ENCODE data around the gene SNX27.
"Not testable (repeated sequence)": the region's sequence is repeated elsewhere in the genome, so short reads cannot be mapped to it uniquely, and the experiment has no call there.

Gene SNX27

DNA sequence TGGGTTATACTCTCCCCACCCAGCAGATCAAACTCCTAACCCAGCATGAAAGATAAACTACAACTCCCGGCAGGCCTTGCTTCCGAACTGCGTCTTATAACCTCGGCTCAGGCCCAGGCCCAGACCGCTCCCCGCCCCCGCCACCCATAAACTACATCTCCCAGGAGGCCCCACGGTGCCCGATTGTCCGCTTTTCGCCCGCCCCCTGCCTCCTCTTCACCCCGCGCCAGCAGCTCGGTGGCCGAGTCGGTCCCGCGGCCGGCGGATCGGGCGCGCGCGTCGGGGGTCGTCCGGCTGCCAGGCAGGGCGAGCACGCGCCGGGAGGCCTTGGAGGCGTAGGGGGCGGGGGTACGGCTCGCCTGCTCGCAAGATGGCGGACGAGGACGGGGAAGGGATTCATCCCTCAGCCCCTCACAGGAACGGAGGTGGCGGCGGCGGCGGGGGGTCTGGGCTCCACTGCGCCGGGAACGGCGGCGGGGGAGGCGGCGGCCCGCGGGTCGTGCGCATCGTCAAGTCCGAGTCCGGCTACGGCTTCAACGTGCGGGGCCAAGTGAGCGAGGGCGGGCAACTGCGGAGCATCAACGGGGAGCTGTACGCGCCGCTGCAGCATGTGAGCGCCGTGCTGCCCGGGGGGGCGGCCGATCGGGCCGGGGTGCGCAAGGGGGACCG, at the start of gene SNX27:
TSS of gene SNX27 (plus strand) at position 219 of the 669 bp plus-strand sequence. CDS start at position 371, 152 bp downstream.
- DNase-seq, result peak; percentile 77 to 79

DNA sequence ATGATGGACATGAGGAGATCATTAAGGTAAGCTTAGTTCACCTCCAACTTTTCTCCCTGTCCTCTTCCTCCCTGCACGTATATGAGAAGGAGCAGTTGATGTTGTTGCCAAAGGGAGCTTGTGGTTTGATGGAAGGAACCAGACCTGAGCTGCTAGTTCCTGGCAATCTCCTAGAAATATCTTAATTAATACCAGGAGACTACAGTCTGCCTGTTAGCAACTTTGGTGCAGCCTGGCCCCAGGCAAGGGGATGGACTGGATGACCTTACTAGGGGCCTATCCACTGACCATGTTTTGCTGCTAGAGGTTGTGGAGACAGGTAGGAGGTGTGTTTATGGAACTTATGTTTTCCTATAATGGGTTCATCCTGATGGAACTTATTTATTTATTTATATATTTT, 49.2 kb upstream of the SNX27 start:
- DNase-seq, result no peak

DNA sequence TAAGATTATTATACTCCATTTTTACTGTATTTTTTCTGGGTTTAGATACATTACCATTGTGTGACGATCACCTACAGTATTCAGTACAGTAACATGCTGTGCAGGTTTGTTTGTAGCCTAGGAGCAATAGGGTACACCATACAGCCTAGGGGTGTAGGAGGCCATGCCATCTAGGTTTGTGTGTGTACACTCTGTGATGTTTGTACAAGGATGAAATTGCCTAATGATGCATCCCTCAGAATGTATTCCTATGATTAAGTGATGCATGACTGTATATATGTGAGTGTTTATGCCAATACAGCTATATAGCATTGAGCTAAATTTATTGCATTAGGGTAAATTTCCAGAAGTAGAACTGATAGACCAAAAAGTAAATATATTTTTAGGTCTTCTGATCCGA, 48.5 kb upstream of the SNX27 start:
- DNase-seq, result no peak

DNA sequence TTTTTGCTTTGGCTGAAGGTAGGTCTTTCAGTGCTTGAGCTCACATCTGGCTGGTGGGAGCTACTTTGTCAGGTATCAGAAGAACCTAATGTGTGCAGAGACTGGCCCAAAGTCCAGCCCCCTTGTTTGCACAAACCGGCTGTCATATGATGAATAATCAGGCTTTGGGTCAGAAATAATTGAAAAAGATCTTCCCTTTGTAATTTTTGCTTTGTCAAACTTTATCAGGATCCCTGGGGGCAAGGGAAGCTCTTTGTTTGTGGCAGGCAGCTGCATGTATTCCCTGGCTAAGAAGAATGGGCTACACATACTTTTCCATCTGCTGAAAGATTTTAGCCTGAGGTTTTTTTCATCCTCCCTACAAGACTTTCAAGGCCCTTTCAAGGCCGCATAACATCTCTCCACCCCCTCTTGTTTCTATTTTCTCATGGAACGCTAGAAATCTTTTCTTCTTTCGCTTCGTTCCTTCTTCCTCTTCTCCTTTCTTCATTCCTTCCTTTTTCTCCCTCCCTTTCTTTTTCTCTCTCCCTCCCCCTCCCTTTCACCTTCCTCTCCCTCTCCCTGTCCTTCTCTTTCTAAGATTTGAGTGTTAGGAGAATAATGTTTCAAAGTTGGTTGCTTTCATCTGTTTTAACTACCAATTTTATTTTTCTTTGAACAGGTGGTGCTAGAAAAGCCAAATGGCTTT, 46.2 kb upstream of the SNX27 start:
- no peak for DNase-seq

DNA sequence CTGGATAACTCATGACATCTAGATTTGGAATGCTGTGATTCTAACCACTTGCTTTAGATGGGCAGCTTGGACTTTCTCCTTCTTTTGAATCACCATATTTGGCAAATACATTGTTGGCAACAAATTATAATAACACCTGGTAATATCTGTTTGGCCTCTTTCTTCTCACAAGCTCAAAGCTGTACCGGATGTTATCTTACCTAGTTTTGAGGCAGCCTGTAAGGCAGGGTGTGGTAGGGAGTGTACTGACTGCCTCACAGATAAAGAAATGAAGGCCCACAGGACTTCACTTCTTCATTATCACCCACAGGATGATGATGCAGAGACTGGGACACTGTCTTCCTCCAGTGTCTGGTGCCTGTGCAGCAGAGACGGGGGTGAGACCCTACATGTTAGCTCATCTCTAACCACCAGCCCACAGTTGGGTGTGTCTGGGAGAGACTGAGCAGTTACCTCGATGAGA, 43.2 kb upstream of the SNX27 start:
- DNase-seq, result no peak

DNA sequence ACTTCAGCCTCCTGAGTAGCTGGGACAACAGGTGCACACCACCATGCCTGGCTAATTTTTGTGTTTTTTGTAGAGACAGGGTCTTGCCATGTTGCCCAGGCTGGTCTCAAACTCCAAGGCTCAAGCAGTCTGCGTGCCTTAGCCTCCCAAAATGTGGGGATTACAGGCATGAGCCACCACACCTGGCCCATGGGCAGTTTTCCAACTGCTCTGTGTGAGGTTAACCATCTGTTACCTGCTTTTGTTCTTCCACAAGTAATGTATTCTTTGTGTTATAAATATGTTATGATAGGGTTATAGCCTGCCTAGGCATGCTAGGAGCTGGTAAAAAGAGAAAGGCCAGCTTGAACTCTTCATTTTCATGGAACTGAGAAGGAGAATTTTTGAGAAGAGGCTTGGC, 41.0 kb upstream of the SNX27 start:
- no peak for DNase-seq

DNA sequence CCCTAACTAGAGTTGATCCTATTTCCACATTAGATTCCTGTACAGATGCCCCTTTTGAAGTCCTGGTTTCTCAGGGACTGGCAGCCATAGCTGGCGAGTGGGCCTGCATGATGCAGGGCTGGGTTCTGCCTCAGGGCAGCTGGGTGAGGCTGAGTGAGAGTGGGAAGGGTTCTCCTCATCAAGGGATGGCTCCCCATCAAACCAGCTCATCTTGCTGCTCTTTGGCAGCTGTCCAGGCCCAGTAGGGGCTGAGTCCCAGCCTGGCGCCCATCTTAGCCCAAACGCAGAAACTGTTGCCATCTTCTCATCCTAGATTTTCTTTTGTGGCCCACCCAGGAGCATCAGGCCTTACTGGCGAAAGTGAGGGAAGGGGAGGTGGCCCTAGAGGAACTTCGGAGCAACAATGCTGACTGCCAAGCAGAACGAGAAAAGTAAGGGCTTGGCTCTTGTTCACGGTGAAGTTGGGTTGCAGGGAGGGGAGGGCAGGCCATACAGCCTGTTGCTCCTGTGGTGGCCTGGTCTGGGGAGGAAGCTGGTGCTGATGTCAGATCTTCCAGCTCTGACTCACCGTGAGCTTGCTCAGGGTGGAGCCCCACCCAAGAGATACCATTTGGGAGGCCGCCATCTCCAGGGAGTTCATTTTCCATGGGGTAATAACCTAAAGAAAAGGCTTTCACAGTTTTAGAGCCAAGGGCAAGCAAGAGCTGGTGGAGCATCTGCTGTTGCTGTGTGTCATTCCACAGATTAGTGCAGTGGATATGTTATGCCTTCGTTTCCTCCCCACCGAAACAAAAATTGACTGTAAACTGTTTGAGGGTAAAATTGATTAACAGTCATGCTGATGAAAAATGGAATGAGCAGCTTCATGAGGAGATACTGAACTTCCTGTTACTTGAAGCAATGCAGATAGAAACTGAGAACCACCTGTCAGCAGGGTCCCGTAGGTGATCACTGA, 37.0 kb upstream of the SNX27 start:
- DNase-seq, result no peak

DNA sequence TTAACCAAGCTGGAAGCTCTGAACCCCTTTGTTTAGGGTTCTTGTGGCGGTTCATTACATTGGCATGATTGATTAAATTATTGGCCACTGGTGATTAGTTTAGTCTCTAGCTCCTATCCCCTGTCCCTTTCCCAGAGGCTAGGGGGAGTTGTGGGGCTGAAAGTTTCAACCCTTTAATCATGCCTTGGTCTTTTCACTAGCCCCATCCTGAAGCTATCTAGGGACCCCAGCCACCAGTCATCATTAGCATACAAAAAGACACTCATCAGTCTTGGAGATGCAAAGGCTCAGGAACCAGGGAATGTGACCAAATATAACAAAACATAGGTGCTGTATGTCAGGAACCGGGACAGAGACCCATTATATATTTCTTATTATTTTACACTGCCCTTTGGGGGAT, 34.7 kb upstream of the SNX27 start:
- DNase-seq, result no peak

DNA sequence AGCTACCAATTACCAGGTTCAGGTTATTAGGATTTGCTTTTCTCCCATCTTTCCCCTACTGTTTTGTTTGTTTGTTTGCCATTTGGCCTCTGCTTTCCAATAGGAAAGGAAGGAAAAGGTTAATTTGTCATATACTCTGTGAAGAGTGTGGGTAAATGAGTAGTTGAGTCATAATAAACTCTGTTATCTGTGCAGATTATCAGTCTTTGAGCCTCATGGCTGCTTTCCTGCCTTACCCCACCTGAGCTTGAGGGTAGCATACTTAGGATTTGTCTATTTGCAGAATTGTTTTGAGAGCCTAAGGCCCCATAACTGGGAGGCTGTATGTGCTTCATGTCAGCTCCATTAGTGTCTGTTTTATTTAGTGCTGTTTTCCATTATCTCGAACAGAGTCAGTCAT, 32.9 kb upstream of the SNX27 start:
- no peak for DNase-seq

DNA sequence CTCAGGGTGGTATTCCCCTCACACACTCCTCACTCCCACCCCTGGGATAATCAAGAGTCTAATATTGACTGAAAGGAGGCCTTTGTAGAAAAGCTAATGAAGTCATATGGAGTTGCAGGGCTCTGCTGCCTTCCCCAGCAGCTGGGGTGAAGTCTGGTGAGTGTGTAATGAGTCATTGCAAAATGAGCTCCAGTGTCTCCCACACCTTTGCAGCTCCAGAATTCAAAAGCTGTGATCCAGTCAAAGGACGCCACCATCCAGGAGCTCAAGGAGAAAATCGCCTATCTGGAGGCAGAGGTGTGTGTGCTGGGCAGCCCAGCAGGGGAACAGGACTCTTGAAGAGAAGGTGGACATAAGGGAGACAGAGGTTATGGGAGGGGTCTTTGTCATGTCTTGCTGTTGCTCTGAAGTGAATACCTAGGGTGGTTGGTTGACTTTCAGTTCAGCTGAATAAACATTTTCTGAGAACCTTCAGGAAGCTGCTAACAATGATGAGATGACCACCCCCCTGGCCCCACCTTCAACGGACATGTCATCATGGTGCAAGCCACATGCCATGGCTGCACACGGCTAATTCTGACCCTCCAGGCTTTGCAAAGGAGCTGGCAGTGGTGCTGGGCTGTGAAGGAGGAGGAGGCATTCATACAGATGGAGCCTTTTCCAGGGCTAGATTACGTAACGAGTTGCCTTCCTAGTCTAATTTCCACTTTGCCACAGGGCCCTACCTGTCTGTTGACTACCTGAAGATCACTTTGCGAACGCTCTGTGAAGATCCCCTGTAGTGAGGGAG, 32.2 kb upstream of the SNX27 start:
- no peak for DNase-seq

DNA sequence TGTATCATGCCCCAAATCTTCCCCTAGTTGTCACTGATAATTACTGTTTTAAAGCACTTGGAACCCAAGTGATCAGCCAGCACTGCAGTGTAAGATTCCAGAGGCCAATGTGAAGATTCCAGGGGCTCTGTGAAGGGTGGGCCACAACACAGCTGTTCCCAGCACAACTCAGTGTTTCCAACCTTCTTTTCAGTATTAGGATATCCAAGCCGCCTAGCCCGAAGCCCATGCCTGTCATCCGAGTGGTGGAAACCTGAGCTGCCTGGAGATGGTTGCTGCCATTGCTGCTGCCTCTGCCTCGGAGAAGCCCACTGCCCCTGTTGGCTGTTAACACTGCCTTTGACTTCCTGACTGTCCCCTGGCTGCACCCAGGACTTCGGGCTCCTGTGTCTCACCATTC, 30.4 kb upstream of the SNX27 start:
- DNase-seq, result no peak

DNA sequence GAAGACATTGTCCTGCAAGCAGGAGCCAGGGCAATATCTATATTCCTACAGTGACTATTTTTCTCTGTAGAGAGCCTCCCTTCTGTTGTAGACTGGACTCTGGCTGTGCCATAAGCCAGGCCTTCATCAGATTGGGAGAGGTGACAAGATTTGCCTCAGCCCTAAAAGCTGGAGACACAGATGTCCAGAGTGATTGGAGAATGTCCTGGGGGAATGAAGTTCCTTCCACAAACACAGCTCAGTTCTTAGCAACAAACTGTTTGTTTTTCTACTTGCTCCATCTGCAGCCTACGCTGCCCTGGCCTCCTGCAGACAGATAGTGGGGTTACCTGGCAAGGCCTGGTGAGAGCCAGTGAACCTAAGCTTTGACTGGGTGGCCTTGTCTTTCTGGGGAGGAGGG, 29.9 kb upstream of the SNX27 start:
- DNase-seq, result no peak

DNA sequence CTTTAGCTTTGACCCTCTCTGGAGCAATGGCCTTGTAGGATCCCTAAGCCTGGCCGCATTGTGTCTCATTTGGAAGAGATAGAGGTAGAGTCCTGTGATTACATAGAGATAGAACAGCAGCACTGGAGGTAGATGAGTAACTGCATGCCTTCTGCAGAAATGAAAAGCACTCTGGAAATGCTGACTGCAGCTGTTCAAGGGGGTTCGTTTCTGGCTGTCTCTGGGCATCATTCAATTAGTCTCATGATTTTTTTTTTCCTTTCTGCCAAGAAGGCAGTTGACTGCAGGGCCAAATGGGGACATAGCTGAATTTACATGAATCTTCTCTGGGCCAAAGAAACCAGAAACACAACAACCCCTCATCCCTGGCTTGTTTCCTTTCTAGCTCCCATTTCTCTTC, 28.1 kb upstream of the SNX27 start:
- DNase-seq, result no peak

DNA sequence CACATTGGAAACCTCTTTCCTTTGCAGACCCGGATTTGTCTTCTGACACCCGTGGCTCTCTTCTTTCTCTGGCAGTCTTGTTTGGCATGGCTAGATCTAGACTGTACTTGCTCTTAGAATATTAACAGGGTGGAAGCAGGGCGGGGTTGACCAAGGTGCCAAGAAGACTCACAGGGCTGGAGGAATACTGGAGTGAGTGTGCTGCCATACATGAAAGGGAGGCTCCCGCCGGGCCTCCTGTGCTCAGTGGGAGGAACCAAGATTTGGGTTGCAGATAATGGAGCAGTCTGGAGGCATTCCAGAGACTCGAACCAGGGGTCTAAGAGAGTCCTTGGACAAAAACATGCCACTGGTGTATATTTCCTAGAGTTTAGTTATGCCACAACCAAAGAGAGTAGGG, 27.6 kb upstream of the SNX27 start:
- no peak for DNase-seq

DNA sequence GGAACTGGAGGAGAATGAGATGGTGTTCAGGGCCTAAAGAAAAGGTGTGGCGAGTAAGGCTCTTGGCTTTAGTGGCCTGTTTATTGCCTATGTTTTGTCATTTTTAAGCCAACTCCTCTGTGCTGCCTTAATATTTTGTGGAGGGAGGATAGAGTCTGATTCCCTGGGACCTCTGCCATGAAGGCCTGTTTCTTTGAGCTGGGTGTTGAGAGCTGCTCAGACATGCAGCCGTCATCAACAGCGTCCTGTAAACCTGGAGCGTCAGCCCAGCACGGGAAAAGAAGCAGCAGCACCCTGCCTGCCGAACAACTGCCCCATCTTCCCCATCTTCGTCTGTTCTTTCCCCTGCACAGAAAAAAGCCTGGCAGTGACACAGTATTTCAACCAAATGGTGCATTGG, 27.1 kb upstream of the SNX27 start:
- DNase-seq, result no peak

DNA sequence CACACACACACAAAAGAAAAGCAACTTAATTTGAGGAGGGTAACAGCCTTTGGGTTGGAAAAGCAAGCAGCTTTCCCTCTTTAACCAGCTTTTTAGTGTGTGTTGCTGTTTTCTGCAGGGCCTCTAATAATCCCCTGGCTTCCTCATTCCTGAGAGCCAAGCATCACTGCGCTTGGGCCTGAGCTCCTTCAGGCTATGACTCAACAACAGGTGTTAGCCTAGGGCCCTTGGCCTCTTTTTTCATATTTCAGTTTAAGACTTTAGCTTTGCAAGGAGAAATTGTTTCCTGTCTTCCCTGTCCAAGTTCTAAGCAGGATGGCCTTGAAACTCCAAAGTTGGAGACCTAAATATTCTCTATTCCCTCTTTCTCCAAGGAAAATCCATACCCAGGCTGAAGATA, 26.2 kb upstream of the SNX27 start:
- DNase-seq, result no peak

DNA sequence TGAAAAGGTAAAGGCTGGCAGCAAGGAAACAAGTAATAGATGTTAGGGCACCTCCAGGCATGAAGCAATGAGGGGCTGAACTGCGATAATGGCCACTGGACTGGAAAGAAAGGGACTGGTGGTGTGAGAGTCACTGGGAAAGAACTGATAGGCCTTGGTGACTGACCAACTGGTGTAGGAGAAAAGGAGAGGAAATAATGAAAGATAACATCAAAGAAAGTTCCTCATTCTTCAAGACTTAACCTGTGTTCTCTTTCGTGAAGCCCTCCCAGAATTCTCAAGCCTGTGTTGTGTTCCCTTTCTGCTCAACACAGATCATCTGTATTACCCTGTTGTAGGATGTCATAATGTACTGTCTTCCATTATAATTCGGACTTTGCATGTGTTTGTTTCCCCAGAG, 20.9 kb upstream of the SNX27 start:
- DNase-seq, result no peak

DNA sequence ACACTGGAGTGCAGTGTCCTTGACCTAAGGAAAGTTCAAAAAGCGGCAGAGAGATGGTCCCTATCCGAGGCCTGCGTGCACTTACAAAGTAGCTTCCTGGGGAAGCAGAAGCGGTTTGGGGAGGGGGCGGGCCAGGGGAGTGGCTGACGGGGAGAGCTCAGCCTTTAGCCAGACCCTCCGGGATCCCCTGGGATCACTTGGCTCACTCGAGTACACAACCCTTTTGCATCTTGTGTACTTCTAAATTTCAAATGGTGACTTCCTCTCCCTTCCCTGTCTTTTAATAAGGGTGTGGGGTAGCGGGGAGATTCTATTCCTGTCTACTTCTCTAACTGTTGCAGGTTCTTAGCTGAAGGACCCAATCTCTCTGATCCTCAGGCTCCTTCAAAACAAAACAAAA, 18.1 kb upstream of the SNX27 start:
- no peak for DNase-seq

DNA sequence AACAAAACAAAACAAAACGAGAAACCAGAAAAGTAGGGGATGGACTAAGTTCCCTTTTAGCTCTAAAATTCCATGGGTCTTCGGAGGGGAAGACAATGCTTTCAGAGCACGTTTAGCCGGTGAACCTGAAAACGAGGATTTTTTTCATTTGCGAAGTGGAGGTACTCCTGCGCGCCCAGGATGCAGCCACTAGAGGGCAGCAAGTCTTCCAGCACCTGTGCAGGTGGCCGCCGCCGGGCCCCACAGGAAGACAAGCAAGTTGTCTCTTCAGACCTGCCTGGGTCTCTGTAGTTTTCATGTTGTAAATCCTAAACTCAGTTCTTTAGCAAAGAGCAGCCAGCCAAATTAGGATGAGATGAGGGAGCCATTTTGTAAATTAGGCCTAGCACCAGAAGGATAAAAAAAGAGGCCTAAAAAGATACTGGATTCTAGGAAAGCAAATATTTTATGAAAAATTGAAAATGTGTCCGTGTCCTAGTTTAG, 17.7 kb upstream of the SNX27 start:
- peak; percentile 80 to 88 for DNase-seq

DNA sequence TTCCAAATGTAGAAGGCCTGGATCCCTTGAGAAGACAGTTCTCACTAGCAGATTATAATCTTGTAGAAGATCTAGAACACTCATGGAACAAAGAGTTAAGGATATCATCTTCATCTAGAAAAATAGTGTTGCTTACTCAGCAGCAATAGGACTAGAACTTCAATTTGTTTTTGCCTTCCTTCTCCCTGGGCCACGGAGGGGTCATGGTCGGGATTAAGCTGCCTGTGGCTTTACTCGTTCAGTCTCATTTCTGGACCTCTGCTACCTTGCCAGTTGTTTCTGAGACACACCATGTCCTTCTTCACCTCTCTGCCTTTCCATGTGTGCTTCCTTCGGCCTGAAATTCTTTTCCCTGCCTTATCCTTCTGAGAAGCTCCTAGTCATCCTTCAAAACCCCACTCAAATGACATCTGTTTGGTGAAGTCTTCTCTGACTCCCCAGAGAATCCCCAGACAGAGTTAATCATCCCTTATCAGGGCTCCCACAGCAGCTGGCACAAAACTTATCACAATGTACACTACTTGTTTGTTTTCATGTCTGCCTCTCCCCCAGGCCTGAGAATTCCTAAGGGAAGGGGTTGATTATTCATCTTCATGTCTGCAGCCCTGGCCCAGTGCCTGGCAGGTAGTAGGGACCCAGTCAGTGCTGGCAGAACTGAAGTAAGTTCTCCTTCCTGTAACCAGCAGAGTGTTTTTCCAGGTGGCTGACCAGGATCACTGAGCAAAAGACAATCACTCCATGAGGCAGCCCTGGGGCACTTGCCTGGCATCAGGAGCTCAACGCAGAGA, 15.5 kb upstream of the SNX27 start:
- no peak for DNase-seq

DNA sequence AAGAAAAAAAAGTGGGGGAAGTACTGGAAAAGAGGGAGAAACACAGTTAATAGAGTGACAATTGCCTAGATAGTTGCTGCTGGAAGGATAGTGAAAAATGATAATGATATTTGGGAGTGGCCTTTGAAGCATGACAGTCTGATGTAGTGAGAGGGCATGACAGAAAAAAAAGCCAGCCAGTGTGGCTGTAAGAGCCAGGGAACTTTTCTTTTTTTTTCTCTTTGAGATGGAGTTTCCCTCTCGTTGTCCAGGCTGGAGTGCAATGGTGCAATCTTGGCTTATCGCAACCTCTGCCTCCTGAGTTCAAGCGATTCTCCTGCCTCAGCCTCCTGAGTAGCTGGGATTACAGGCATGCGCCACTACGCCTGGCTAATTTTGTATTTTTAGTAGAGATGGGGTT, 9.3 kb upstream of the SNX27 start:
- not testable (repeated sequence) for DNase-seq

DNA sequence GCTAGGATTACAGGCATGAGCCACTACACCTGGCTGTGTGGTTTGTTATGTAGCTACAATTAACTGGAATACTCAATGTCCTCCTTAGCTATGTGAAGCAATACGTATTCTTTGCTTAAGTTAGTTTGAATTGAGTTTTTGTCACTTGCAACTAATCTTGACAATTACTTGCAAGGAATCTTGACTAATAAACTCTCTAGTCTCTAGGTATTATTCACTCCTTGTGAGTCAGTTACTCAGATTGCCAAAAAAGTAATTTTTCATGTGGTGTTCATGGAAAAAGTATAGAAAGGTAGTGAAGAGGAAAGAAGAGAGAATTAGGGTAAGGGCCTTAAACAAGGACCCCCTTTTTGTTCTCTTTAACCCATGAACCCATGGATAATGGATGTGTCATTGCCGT, 7.6 kb upstream of the SNX27 start:
- no peak for DNase-seq

Measured in stimulated activated CD4-positive, alpha-beta T cell treated with anti-CD3 and anti-CD28 coated beads, Interleukin-2, amount 100 ng/mL, for 48 hours (primary cell).